Measurements from ENCODE around the gene CDC42BPG. TPM values are rescaled to one million over a fixed set of nuclear protein-coding genes. Genes with fewer than 3 reads are reported as not detected.
"Not testable (repeated sequence)": the region's sequence is repeated elsewhere in the genome, so short reads cannot be mapped to it uniquely, and the experiment has no call there.

Gene CDC42BPG
- total RNA-seq, 3 donors from 2014 or later: 0.13 to 0.33 (median 0.18) TPM

DNA sequence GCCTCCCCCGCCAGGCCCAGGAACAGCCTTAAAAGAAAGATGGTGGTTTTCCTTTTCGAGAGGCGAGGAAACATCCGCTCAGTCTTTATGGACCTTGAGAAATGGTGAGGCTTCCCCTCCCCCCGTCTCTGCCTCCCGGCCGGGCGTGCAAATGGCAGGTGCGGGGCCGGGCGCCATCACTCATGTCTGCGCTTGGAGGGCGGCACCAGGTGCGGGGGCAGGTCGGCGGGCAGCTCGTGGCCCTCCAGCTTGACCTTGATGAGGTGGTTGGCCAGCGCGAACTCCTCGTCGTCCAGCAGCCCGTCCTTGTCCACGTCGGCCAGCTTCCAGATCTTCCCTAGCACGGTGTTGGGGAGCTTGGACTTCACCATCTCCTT, 9.7 kb upstream of the CDC42BPG start:
- Mint-ChIP-seq H3K27me3 (ENCODE audit: low read depth) (no peaks in the 10 kb centered on the region), H3K4me3 (no peak overlapping the region), H3K9me3 (no peaks in the 10 kb centered on the region), H3K36me3 (ENCODE audit: insufficient read depth) (peaks cover 15% of the 10 kb centered on the region), H3K4me1 (ENCODE audit: low read depth) (peaks cover 91% of the 10 kb centered on the region)
- DNase-seq (no peak), ATAC-seq (no peak)

DNA sequence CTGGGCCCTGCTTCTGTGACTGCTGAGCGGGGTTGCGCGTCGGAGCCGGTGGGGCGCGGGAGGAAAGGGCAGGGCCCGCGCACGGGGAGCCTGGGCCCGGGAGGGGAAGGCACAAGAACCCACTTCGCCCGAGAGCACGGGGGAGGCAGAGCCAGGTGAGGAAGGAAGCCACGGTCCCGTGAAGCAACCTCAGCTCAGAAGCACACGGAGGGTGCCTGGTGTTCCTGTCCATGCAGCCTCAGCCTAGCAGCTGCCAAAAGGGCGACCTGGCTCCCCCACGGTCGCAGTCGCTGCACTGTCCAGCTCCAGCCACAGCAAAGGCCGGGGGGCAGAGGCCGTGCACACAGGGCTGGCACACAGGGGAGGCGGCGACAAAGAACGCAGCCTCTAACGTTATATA, 9.3 kb upstream of the CDC42BPG start:
- ATAC-seq (no peak), DNase-seq (peak; percentile 28)
- Mint-ChIP-seq H3K4me1 (ENCODE audit: low read depth) (peaks cover 91% of the 10 kb centered on the region), H3K4me3 (no peak overlapping the region), H3K9me3 (no peaks in the 10 kb centered on the region), H3K36me3 (ENCODE audit: insufficient read depth) (peaks cover 15% of the 10 kb centered on the region), H3K27me3 (ENCODE audit: low read depth) (no peaks in the 10 kb centered on the region)

DNA sequence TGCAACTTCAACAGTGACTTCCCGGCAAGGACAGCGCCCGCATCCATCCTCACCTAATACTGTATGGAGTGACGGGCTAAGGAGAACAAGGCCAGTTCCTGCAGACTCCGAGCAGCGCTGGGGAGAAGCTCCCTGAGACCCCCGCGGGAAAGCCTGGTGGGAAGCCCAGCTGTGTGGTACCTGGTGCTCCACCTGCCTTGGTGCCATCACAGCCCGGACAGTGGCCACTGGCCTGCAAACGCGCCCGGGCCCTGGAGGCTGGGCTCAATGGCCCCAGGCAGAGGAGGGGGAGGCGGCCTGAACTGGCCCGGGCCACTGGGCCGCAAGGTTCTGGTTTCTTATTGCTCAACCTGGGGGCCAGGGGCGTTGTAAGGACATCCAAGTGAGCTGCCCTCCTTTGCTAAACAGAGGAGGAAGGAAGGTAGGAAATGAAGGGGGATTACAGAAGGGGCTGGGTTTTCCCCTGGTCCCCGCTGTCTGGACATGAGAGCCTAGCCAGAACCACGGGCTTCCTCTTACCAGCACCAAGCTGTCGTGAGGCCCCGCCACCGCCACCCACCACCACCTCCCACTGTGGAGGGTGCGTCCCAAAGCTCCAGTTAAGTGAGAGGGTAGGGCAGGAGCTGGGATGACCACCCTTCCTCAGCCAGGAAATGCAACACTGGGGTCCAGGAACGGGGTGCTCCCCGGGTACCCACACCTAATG, 8.5 kb upstream of the CDC42BPG start:
- Mint-ChIP-seq H3K4me3 (no peak overlapping the region), H3K36me3 (ENCODE audit: insufficient read depth) (peaks cover 12% of the 10 kb centered on the region), H3K9me3 (no peaks in the 10 kb centered on the region), H3K27me3 (ENCODE audit: low read depth) (no peaks in the 10 kb centered on the region), H3K4me1 (ENCODE audit: low read depth) (peaks cover 91% of the 10 kb centered on the region)
- ATAC-seq (no peak), DNase-seq (no peak)

DNA sequence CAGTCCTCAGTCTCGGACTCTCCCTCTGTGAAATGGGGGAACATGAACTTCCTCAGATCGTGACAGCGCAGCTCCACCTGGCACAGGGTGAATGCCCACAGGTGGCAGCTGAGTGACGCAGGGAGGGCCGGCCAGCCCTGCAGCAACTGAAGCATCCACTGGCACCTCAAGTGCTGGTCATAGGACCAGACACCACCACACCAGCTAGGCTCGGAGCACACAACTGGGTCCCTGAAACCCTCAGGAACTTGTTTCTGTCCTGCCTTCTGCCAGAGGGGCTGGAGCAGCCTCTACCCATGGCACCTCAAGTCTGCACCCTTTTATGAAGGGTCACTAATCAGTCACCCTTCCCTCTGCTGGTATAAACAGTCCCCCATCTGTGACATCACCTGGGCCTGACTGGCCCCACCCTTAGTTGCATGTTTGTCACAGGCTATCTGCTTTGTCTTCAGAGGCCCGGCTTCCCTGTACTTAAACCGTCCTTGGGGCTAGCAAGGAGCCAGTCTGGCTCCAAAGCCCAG, 7.4 kb upstream of the CDC42BPG start:
- peaks cover 92% of the 10 kb centered on the region for H3K4me1 Mint-ChIP-seq (ENCODE audit: low read depth)
- no peak overlapping the region for H3K4me3 Mint-ChIP-seq
- peaks cover 12% of the 10 kb centered on the region for H3K36me3 Mint-ChIP-seq (ENCODE audit: insufficient read depth)
- H3K27me3 Mint-ChIP-seq (ENCODE audit: low read depth): no peaks in the 10 kb centered on the region
- no peak for ATAC-seq
- no peaks in the 10 kb centered on the region for H3K9me3 Mint-ChIP-seq
- no peak for DNase-seq

DNA sequence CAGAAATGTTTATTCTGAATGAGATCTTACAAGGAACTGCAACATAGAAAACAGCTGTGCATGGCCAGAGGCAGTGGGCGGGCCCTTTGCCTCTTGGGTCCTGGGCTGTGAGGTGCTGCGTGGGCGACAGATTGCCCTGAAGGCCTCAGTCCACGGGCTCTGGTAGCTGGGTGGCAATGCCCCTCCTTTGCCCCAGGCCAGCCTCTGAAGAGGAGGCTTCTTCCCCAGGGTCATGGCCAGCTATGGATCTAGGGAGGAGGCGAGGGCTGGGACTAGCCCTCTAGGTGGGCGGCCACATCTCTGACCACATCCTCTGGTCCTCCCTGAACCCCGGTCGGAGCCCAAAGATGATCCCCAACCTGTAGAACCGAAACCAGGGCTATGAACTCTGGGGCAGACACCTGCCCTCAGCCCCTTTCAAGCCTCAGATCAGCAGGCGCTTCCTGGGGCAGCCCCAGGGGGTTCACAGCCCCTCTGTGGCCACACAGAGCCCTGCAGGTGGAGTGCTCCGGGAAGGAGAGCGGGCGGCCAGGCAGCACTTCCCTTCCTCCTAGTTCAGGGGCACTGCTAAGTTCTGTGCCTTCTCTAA, 6.6 kb upstream of the CDC42BPG start:
- H3K9me3 Mint-ChIP-seq: no peaks in the 10 kb centered on the region
- DNase-seq (peak; percentile 45), ATAC-seq (peak; percentile 52 to 65)
- peaks cover 84% of the 10 kb centered on the region for H3K4me1 Mint-ChIP-seq (ENCODE audit: low read depth)
- no peaks in the 10 kb centered on the region for H3K27me3 Mint-ChIP-seq (ENCODE audit: low read depth)
- peak overlapping the region; percentile 33 for H3K4me3 Mint-ChIP-seq
- H3K36me3 Mint-ChIP-seq (ENCODE audit: insufficient read depth): peaks cover 12% of the 10 kb centered on the region

DNA sequence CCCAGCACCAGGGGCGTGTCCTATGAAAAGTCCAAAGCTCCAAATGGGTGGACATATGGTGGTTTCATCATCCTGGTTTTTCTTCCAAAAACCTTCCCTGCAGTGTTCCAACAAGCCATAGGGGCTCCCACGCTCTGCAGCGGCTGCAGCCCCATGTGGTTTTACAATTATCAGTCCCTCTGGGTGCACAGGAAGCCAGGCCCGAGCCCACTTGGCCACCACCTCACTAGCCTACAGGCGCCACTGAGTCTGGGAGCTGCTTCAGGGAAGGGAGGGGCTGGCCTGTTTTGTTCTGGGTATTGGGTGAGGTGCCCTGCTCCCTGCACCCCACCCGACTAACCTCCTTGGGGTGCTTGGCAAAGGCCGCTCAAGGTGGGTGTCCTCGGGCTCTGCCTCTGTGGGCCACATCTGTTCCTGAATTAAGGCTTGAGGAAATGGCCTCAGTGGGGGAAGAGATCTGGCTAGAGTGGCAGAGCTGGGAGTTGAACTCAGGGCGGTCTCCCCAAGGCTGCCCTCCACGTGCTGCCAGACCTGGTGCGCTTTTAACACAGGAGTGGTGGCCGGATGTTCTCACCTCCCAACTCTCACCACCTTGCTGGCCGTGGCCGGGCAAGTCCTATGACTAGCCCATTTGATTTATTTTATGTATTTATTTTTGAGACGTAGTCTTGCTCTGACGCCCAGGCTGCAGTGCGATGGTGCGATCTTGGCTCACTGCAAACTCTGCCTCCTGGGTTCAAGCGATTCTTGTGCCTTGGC, 5.3 kb upstream of the CDC42BPG start:
- DNase-seq (no peak), ATAC-seq (no peak)
- peaks cover 4% of the 10 kb centered on the region for H3K36me3 Mint-ChIP-seq (ENCODE audit: insufficient read depth)
- no peaks in the 10 kb centered on the region for H3K9me3 Mint-ChIP-seq
- H3K4me1 Mint-ChIP-seq (ENCODE audit: low read depth): peaks cover 76% of the 10 kb centered on the region
- H3K27me3 Mint-ChIP-seq (ENCODE audit: low read depth): no peaks in the 10 kb centered on the region
- no peak overlapping the region for H3K4me3 Mint-ChIP-seq

DNA sequence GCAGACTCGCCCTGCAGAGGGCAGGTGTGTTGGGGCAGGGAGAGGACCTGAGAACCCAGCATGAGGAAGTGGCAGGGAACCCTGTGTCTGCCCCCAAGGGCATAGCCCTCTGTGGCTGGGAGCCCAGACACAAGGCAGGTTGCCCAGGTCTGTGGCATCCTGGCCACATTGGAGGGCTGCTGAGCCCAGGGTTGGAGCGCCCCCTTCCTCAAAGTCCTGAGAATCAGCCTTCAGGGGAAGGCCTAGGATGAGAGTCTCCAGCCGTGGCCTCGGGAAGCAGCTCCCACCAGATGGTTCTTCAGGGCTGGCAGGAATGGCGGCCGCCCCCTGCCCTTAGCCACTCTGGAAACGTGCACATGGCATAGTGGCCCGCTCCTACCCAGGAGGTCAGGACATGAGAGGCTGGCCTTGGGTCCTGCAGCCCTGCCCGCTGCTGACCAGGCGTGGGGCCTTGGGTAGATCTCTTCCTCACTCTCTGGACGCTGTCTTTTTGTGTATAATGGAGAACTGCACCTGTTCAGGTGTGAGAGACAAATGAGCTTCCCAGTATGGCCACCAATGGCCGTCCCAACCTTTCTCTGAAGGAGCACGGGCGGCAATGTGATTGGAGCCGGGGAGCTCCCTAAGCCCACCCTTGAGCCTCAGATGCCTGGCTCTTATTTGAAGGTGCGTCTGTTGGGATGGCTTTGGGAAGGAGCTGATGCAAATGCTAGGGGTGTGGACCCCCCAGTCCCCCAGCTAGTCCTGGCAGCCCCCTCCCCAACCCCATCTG, 4.6 kb upstream of the CDC42BPG start:
- Mint-ChIP-seq H3K4me3 (no peak overlapping the region), H3K9me3 (no peaks in the 10 kb centered on the region), H3K4me1 (ENCODE audit: low read depth) (peaks cover 69% of the 10 kb centered on the region), H3K36me3 (ENCODE audit: insufficient read depth) (no peaks in the 10 kb centered on the region), H3K27me3 (ENCODE audit: low read depth) (no peaks in the 10 kb centered on the region)
- ATAC-seq (no peak), DNase-seq (no peak)

DNA sequence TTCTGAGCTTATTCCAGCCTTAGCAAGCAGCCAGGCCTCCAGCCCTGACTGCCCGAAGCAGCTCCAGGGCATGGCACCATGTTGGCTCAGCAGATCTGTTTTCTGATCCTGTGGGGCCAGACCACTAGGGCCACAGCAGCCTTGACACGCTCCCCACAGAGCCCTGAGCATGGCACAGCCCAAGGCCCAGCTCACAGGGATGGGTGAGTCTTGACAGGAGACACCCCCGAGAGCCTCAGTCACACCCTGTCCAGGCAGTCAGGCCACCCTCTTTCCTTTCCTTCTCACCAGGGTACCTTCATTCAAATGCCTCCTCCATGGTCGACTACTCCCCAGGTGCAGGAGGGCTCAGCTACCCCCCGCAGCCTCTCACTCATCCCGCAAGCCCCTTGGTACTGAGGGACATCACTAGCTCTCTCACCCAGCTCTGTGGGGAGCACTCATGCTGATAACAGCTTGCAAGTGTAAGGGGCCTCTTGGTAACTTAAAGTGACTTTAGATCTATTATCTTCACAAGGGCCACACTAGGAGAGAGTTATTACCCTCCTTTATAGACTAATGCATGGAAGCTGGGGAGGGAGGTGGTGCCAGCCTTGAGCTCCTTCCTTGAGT, 3.9 kb upstream of the CDC42BPG start:
- H3K4me3 Mint-ChIP-seq: peak overlapping the region; percentile 45
- H3K36me3 Mint-ChIP-seq (ENCODE audit: insufficient read depth): no peaks in the 10 kb centered on the region
- no peaks in the 10 kb centered on the region for H3K27me3 Mint-ChIP-seq (ENCODE audit: low read depth)
- no peak for ATAC-seq
- no peak for DNase-seq
- peaks cover 68% of the 10 kb centered on the region for H3K4me1 Mint-ChIP-seq (ENCODE audit: low read depth)
- no peaks in the 10 kb centered on the region for H3K9me3 Mint-ChIP-seq

DNA sequence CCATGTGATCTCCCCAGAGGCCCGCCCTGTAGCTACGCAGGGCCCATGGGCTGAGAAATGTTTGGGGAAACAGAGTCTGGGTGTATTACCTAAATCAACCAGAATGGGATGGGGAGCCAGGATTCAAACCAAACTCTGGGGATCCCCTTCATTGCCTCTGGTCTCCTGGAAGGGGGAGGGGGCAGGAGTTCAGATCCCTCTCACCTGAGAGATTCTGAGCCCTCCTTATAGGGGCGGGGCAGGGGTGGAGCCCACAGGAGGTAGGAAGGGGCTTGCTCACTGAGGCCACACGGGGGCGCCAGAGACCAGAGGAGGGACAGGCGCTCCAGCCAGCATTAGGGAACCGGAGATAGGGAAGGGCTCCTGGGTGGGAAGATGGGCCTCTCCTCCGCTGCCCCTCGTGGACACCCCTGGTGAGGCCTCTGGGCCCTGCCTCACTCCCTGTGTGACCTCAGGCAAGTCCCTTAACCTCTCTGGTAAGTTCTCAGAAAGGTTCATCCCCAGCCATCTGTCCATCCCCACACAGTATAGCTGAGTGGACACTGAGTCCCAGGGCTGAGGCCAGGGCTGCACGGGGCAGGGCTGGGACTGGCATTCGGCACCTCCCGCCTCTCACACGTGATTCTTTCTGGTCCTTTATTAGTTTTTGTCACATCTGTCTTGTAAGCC, 2.7 kb upstream of the CDC42BPG start:
- Mint-ChIP-seq H3K9me3 (no peaks in the 10 kb centered on the region), H3K27me3 (ENCODE audit: low read depth) (no peaks in the 10 kb centered on the region), H3K4me1 (ENCODE audit: low read depth) (peaks cover 56% of the 10 kb centered on the region), H3K36me3 (ENCODE audit: insufficient read depth) (no peaks in the 10 kb centered on the region), H3K4me3 (no peak overlapping the region)
- DNase-seq (peak; percentile 95), ATAC-seq (peak; percentile 72 to 77)

DNA sequence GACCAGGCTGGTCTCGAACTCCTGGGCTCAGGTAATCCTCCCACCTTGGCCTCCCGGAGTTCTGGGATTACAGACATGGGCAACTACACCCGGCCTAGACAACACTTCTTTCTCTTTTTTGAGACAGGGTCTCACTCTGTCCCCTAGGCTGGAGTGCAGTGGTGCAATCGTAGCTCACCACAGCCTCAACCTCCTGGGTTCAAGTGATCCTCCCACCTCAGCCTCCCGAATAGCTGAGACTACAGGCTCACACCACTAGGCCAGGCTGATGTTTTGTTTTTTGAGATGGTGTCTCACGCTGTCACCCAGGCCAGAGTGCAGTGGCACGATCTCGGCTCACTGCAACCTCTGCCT, 1.3 kb upstream of the CDC42BPG start:
- ATAC-seq; H3K27me3 Mint-ChIP-seq (ENCODE audit: low read depth); H3K9me3 Mint-ChIP-seq; H3K36me3 Mint-ChIP-seq (ENCODE audit: insufficient read depth); DNase-seq: not testable (repeated sequence)
- H3K4me1 Mint-ChIP-seq (ENCODE audit: low read depth): peaks cover 42% of the 10 kb centered on the region
- H3K4me3 Mint-ChIP-seq: peak overlapping the region; percentile 58

DNA sequence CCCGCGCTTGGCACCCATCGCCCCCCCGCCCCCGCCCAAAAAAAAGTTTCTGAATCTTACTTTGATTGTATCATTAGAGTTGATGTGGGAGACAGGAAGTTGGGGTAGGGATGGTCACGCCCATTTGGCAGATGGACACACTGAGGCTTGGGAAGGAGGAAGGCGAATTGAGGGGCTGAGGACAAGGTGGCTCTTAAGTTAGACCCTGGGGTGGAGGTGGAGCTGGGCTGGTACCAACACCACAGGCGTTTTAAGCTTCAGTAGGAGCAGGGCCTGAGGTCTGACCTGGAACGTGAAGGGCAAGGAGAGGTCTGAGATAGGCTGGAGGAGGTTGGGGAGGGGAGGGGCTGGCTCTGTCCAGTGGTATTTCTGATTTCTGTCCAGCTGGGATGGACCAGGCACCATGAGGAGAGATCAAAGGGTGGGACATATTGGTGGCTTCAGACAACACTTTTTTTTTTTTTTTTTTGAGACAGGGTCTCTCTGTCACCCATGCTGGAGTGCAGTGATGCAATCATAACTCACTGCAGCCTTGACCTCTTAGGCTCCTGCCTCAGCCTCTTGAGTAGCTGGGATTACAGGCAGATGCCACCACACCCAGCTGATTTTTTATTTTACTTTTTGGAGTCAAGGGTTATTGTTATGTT, 799 bp upstream of the CDC42BPG start:
- ATAC-seq (no peak), DNase-seq (no peak)
- Mint-ChIP-seq H3K36me3 (ENCODE audit: insufficient read depth) (no peaks in the 10 kb centered on the region), H3K9me3 (no peaks in the 10 kb centered on the region), H3K4me1 (ENCODE audit: low read depth) (peaks cover 39% of the 10 kb centered on the region), H3K27me3 (ENCODE audit: low read depth) (no peaks in the 10 kb centered on the region), H3K4me3 (peak overlapping the region; percentile 58)

DNA sequence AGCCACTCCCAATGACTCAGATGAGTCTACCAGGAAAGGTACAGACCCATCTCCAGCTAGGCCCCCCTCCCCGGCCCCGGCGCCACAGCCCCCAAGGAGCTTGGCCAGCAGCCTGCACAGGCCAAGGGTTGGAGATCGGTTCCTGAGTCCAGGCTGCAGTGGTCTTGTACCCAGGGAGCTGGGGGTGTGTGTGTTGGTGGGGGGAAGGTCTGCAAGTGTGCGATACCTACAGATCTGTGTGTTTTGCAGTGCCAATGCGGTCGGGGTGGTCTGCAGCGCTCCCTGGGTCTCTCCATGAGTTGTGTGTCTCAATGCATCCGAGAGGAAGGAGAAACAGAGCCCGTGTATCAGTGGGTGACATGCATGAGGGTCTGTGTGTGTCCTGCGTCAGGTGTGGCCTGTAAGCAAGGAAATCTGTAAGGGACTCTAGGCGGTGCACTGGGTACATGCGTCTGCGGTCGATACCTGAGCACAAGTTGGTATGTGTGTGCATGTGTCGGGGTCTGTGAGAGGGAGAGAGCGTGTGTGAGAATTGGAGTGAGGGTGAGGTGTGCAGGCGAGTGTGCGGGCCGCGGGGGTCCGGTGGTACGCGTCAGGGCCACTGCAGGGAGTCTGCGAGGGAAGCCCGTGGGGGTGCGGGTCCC, 645 bp downstream of the CDC42BPG start:
- Mint-ChIP-seq H3K4me1 (ENCODE audit: low read depth) (peaks cover 26% of the 10 kb centered on the region), H3K4me3 (peak overlapping the region; percentile 70), H3K27me3 (ENCODE audit: low read depth) (no peaks in the 10 kb centered on the region), H3K9me3 (no peaks in the 10 kb centered on the region), H3K36me3 (ENCODE audit: insufficient read depth) (no peaks in the 10 kb centered on the region)
- DNase-seq (no peak), ATAC-seq (peak in 1 of 2 donors; percentile 2)

All from activated T-cell treated with anti-CD3 and anti-CD28 coated beads, Interleukin-2, amount 50 U/mL, for 4 hours (primary cell).